ENCODE data around the gene CDK14. TPM values are rescaled to one million over a fixed set of nuclear protein-coding genes. Genes with fewer than 3 reads are reported as not detected.

The CDK14 gene
- total and polyA plus RNA-seq, 10 of the 15 experiments (the other 5 are each of a cell fraction or from before 2014, with no cell fraction given), result 6.5 to 61.3 (median 24.2) TPM

DNA sequence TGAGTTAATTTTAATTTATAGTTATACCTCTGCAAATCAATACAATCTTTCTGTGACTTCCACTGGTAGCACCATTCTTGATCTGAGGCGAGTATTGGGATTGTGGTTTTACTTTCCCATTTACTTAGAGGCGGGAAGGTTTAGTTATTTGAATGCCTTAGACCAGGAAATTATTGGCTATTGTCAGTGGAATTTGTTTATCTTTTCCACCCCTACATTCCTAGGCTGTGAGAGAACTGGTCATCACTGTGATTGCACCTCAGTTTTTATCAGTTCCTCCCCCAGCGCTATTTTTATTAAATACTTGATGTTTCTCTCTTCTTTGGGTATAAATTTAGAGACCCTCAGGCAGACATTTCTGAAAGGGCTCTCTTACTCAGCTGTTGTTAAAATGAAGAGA is 29.9 kb downstream of the CDK14 start:
- Histone ChIP-seq H3K4me2 (ENCODE audit: control insufficient read depth, insufficient read depth) (no peak overlapping the region), H3K9ac (ENCODE audit: control insufficient read depth, insufficient read depth, low read length) (no peak overlapping the region), H3K4me1 (ENCODE audit: control insufficient read depth, insufficient read depth, low read length) (no peaks in the 10 kb centered on the region), H3K4me3 (no peak overlapping the region), H3K79me2 (ENCODE audit: control insufficient read depth, insufficient read depth, low read length) (no peaks in the 10 kb centered on the region), H3K27ac (ENCODE audit: control insufficient read depth, insufficient read depth) (no peak overlapping the region), H3K36me3 (ENCODE audit: control insufficient read depth in 2 of 2, insufficient read depth in 2 of 2, low read length in 1 of 2) (no peaks in the 10 kb centered on the region), H2AFZ (ENCODE audit: control insufficient read depth, low read depth, low read length) (no peak overlapping the region), H3K9me3 (replicated peaks; ENCODE audit: control insufficient read depth, insufficient read depth, low read length) (no peaks in the 10 kb centered on the region), H4K20me1 (ENCODE audit: control insufficient read depth, insufficient read depth) (no peaks in the 10 kb centered on the region), H3K27me3 (replicated peaks in 1 of 2; ENCODE audit: control insufficient read depth in 2 of 2, insufficient read depth in 2 of 2, low read length in 1 of 2) (no peaks in the 10 kb centered on the region)
- TF ChIP-seq CREB1 (IDR thresholded peaks at IDR 0.05; ENCODE audit: low read depth) (no peak), NFIC (IDR thresholded peaks at IDR 0.05; ENCODE audit: low read depth, low read length) (no peak), KAT2A (conservative IDR thresholded peaks at IDR 0.05; ENCODE audit: control insufficient read depth, low read depth, low read length) (no peak), BHLHE40 (IDR thresholded peaks at IDR 0.05; ENCODE audit: borderline replicate concordance in 1 of 2, low read depth in 2 of 2, low read length in 1 of 2) (no peak), ATF7 (IDR thresholded peaks at IDR 0.05; ENCODE audit: low read depth) (no peak), SREBF1 (IDR thresholded peaks at IDR 0.05; ENCODE audit: low read length) (no peak), CBFB (IDR thresholded peaks at IDR 0.05; ENCODE audit: low read depth) (no peak), MTA3 (IDR thresholded peaks at IDR 0.05; ENCODE audit: borderline replicate concordance, low read length) (no peak), MXI1 (IDR thresholded peaks at IDR 0.05; ENCODE audit: low read depth, low read length) (no peak), TCF12 (IDR thresholded peaks at IDR 0.05; ENCODE audit: low read depth, low read length) (no peak), MEF2B (IDR thresholded peaks at IDR 0.05; ENCODE audit: partially characterized antibody, poor library complexity, severe bottlenecking) (no peak), SMAD1 (IDR thresholded peaks at IDR 0.05; ENCODE audit: low read depth, partially characterized antibody) (no peak), STAT3 (IDR thresholded peaks at IDR 0.05; ENCODE audit: low read depth, low read length) (no peak)
- TF ChIP-seq, protein P1, sequence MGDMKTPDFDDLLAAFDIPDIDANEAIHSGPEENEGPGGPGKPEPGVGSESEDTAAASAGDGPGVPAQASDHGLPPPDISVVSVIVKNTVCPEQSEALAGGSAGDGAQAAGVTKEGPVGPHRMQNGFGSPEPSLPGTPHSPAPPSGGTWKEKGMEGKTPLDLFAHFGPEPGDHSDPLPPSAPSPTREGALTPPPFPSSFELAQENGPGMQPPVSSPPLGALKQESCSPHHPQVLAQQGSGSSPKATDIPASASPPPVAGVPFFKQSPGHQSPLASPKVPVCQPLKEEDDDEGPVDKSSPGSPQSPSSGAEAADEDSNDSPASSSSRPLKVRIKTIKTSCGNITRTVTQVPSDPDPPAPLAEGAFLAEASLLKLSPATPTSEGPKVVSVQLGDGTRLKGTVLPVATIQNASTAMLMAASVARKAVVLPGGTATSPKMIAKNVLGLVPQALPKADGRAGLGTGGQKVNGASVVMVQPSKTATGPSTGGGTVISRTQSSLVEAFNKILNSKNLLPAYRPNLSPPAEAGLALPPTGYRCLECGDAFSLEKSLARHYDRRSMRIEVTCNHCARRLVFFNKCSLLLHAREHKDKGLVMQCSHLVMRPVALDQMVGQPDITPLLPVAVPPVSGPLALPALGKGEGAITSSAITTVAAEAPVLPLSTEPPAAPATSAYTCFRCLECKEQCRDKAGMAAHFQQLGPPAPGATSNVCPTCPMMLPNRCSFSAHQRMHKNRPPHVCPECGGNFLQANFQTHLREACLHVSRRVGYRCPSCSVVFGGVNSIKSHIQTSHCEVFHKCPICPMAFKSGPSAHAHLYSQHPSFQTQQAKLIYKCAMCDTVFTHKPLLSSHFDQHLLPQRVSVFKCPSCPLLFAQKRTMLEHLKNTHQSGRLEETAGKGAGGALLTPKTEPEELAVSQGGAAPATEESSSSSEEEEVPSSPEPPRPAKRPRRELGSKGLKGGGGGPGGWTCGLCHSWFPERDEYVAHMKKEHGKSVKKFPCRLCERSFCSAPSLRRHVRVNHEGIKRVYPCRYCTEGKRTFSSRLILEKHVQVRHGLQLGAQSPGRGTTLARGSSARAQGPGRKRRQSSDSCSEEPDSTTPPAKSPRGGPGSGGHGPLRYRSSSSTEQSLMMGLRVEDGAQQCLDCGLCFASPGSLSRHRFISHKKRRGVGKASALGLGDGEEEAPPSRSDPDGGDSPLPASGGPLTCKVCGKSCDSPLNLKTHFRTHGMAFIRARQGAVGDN (IDR thresholded peaks at IDR 0.05), result no peak
- TF ChIP-seq, protein P2, sequence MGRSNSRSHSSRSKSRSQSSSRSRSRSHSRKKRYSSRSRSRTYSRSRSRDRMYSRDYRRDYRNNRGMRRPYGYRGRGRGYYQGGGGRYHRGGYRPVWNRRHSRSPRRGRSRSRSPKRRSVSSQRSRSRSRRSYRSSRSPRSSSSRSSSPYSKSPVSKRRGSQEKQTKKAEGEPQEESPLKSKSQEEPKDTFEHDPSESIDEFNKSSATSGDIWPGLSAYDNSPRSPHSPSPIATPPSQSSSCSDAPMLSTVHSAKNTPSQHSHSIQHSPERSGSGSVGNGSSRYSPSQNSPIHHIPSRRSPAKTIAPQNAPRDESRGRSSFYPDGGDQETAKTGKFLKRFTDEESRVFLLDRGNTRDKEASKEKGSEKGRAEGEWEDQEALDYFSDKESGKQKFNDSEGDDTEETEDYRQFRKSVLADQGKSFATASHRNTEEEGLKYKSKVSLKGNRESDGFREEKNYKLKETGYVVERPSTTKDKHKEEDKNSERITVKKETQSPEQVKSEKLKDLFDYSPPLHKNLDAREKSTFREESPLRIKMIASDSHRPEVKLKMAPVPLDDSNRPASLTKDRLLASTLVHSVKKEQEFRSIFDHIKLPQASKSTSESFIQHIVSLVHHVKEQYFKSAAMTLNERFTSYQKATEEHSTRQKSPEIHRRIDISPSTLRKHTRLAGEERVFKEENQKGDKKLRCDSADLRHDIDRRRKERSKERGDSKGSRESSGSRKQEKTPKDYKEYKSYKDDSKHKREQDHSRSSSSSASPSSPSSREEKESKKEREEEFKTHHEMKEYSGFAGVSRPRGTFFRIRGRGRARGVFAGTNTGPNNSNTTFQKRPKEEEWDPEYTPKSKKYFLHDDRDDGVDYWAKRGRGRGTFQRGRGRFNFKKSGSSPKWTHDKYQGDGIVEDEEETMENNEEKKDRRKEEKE (IDR thresholded peaks at IDR 0.05), result no peak
- POLR2A ChIA-PET, result interaction anchor here (1.3 kb wide), 1 partner anchor 18 kb away, joined by 3 read pairs; no protein-coding TSS in a partner anchor
- in situ Hi-C loops (cut with MboI) (loop anchor here (5.0 kb wide), 1 partner anchor 169 kb away; no protein-coding TSS in a partner anchor), intact Hi-C loops (cut with micrococcal nuclease; ENCODE audit: unreplicated experiment) (no loop called here)
- no TSS peak for BruUV-seq (replicated peaks)
- FAIRE-seq (no peak), DNase-seq (ENCODE audit: low read depth, low spot score) (no peak), ATAC-seq (no peak)
- CTCF ChIA-PET, result interaction anchor here (1.2 to 4.6 kb wide), 4 partner anchors 21 to 170 kb away, joined by 4 to 22 read pairs (median 13); partner anchors contain the start of gene CDK14
- RAD21 ChIA-PET (ENCODE audit: unreplicated experiment), result interaction anchor here (0.5 to 3.3 kb wide), 8 partner anchors 11 to 409 kb away, joined by 3 to 14 read pairs (median 3); partner anchors contain the start of gene CDK14
- 69% methylated on average over 3 of the region's 3 CpGs for WGBS (ENCODE audit: insufficient coverage, insufficient replicate concordance, low lambda C conversion rate, missing lambda C conversion rate)
- SMC1A ChIA-PET (ENCODE audit: uncharacterized antibody, unreplicated experiment), result interaction anchor here (0.8 to 3.2 kb wide), 7 partner anchors 23 to 411 kb away, joined by 3 to 14 read pairs (median 5); no protein-coding TSS in a partner anchor

Data from GM12878 (cell line).